ENCODE data around the gene NR1H3.
A peak's percentile ranks its signal among the peaks of the same experiment; 100 is the strongest.

The NR1H3 gene

GRCh38 chr11:47244448-47245350 lies 13.1 kb upstream of the NR1H3 start:
- DNase-seq = no peak

GRCh38 chr11:47245611-47246357 lies 12.0 kb upstream of the NR1H3 start:
- DNase-seq = no peak

GRCh38 chr11:47247502-47247901 lies 10.3 kb upstream of the NR1H3 start:
- no peak for DNase-seq

- no peak for DNase-seq
Measured at GRCh38 chr11:47248304-47248663, 9.5 kb upstream of the NR1H3 start.

GRCh38 chr11:47248664-47249377 lies 9.0 kb upstream of the NR1H3 start, which contains the start of gene ACP2:
ACP2 (minus strand) TSS chr11:47248814; CDS start chr11:47248789, 25 bp downstream.
- DNase-seq = peak; percentile 73

- no peak for DNase-seq
Measured at GRCh38 chr11:47249378-47249715, 8.4 kb upstream of the NR1H3 start.

- no peak for DNase-seq
Measured at GRCh38 chr11:47251751-47252150, 6.0 kb upstream of the NR1H3 start.

- no peak for DNase-seq
Measured at GRCh38 chr11:47253660-47254059, 4.1 kb upstream of the NR1H3 start.

GRCh38 chr11:47254386-47254785 lies 3.4 kb upstream of the NR1H3 start:
- DNase-seq = no peak

- DNase-seq = no peak
Measured at GRCh38 chr11:47256374-47256773, 1.4 kb upstream of the NR1H3 start.

- no peak for DNase-seq
Measured at GRCh38 chr11:47257177-47257516, 649 bp upstream of the NR1H3 start.

- no peak for DNase-seq
Measured at GRCh38 chr11:47258317-47258902, 614 bp downstream of the NR1H3 start.

- DNase-seq = no peak
Measured at GRCh38 chr11:47259232-47259977, 1.6 kb downstream of the NR1H3 start.

- no peak for DNase-seq
Measured at GRCh38 chr11:47260366-47260765, 2.6 kb downstream of the NR1H3 start.

GRCh38 chr11:47261291-47261800 lies 3.5 kb downstream of the NR1H3 start:
- no peak for DNase-seq

GRCh38 chr11:47264119-47264518 lies 6.3 kb downstream of the NR1H3 start:
- no peak for DNase-seq

GRCh38 chr11:47264521-47264920 lies 6.7 kb downstream of the NR1H3 start:
- DNase-seq = no peak

GRCh38 chr11:47267876-47268275 lies 10.1 kb downstream of the NR1H3 start:
- no peak for DNase-seq

GRCh38 chr11:47268448-47269001 lies 10.7 kb downstream of the NR1H3 start:
- no peak for DNase-seq

- peak; percentile 89 for DNase-seq
Measured at GRCh38 chr11:47269002-47269828, 11.4 kb downstream of the NR1H3 start.

GRCh38 chr11:47269829-47270305 lies 12.1 kb downstream of the NR1H3 start, which contains the start of gene MADD:
MADD (plus strand) TSS chr11:47270133.
- DNase-seq = peak; percentile 78
